Measurements from ENCODE around the gene ZNF267.

Gene ZNF267

DNA sequence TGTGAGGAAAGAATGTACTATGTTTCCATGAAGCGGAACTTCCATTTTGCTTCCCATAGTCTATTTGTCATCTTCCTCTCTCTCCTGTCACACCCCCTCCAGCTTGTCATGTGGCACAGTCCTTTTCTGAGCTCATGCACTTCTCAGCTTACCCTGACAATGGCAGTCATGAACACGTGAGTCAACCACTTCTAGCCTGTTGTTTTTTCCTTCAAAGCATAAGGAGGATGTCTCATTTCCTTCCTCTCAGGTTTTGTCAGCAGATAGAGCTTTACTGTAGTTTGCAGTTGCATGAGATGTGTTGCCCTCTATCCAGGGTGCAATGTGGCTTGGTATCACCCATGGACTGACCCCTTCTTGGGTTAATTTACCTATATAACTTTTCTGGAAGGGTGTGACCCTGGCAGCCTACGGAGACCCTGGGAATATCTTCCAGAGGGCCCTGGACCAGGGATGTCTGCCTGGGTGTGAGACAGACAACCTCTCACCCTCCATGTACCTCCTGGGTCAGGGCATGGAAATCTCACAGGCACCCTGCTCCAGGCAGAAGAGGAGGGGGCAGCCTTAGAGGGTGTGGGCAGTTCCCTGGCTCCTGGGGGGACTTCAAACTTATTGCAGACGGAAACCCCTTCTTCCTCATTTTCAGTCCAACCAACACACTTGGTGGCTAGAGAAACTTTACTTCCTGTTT, 4.0 kb upstream of the ZNF267 start:
- H3K9ac ChIP-seq (ENCODE audit: low read length): no peak overlapping the region
- peaks cover 1% of the 10 kb centered on the region for H3K4me1 ChIP-seq (ENCODE audit: control insufficient read depth, insufficient read depth, low read length)
- no peaks in the 10 kb centered on the region for H3K9me3 ChIP-seq (ENCODE audit: control insufficient read depth, low read length)
- no peak overlapping the region for H3K4me3 ChIP-seq (ENCODE audit: low read length)
- H3K36me3 ChIP-seq (ENCODE audit: control insufficient read depth, insufficient read depth, low read length, severe bottlenecking): no peaks in the 10 kb centered on the region
- H3K27me3 ChIP-seq (replicated peaks; ENCODE audit: control insufficient read depth, insufficient read depth, low read length): peaks cover 6% of the 10 kb centered on the region
- peak; percentile 36 for DNase-seq (ENCODE audit: low read depth)

DNA sequence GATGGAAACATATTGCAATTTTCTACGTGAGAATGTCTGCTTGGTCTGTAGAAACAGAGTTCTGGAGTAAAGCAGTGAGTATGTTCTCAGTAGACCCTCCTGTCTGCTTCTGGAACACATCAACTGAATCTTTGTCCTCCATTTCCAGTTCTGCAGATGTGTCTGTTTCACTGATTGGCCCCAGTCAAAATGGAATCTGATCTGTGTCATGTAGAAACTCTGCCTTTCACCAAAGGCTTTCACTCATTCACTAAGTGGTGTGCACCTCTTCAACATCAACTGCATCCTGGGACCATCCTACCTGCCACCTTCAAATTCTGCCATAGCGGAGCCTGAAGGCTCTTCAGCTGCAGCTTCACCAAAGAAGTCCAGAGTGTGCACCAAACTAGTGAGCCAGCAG, 2.8 kb upstream of the ZNF267 start:
- Histone ChIP-seq H3K4me3 (ENCODE audit: low read length) (no peak overlapping the region), H3K9me3 (ENCODE audit: control insufficient read depth, low read length) (no peaks in the 10 kb centered on the region), H3K9ac (ENCODE audit: low read length) (no peak overlapping the region), H3K4me1 (ENCODE audit: control insufficient read depth, insufficient read depth, low read length) (peaks cover 13% of the 10 kb centered on the region), H3K27me3 (replicated peaks; ENCODE audit: control insufficient read depth, insufficient read depth, low read length) (peaks cover 4% of the 10 kb centered on the region), H3K36me3 (ENCODE audit: control insufficient read depth, insufficient read depth, low read length, severe bottlenecking) (no peaks in the 10 kb centered on the region)
- no peak for DNase-seq (ENCODE audit: low read depth)

DNA sequence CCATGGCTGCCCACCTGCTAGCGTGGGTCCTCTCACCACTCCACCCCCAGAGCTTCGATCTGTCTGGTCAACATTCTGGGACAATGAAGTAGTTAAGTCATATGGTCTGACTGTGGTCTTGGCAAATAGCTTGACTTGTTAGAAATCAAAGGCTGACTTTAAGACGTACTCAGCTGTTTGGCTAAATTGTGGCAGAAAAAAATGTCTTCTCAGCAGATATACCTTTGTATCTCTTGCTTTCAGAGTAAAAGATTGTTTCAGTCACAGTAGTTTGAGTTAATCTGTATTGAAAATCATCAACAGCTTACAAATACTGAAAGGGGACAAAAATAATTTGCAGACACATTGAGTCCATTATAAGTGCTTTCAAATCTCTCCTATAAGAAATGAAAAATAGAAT, 2.1 kb upstream of the ZNF267 start:
- no peaks in the 10 kb centered on the region for H3K27me3 ChIP-seq (replicated peaks; ENCODE audit: control insufficient read depth, insufficient read depth, low read length)
- DNase-seq (ENCODE audit: low read depth): no peak
- H3K9me3 ChIP-seq (ENCODE audit: control insufficient read depth, low read length): no peaks in the 10 kb centered on the region
- H3K36me3 ChIP-seq (ENCODE audit: control insufficient read depth, insufficient read depth, low read length, severe bottlenecking): no peaks in the 10 kb centered on the region
- no peak overlapping the region for H3K4me3 ChIP-seq (ENCODE audit: low read length)
- no peak overlapping the region for H3K9ac ChIP-seq (ENCODE audit: low read length)
- H3K4me1 ChIP-seq (ENCODE audit: control insufficient read depth, insufficient read depth, low read length): peaks cover 18% of the 10 kb centered on the region

DNA sequence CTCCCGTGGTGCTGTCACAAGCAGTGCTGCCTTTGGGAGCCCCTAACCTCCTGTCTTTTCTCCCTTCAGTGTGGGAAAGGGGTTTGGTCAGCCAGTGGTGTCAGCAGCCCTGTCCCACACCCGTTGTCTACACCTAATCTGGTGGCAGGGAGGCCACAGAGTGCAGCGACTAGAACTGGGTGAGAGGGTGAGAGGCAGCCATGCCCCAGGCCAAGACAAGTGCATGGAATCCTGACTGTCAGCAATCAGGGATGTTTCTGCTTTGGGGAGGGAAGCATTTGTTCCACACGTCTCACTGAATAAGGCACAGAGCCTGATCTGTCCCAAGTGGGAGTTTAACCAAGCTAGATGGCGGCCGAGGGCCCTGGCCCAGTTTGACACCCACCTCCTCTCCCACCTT, 1.4 kb upstream of the ZNF267 start:
- Histone ChIP-seq H3K36me3 (ENCODE audit: control insufficient read depth, insufficient read depth, low read length, severe bottlenecking) (no peaks in the 10 kb centered on the region), H3K4me3 (ENCODE audit: low read length) (no peak overlapping the region), H3K4me1 (ENCODE audit: control insufficient read depth, insufficient read depth, low read length) (peaks cover 25% of the 10 kb centered on the region), H3K9me3 (ENCODE audit: control insufficient read depth, low read length) (no peaks in the 10 kb centered on the region), H3K9ac (ENCODE audit: low read length) (no peak overlapping the region), H3K27me3 (replicated peaks; ENCODE audit: control insufficient read depth, insufficient read depth, low read length) (no peaks in the 10 kb centered on the region)
- no peak for DNase-seq (ENCODE audit: low read depth)

DNA sequence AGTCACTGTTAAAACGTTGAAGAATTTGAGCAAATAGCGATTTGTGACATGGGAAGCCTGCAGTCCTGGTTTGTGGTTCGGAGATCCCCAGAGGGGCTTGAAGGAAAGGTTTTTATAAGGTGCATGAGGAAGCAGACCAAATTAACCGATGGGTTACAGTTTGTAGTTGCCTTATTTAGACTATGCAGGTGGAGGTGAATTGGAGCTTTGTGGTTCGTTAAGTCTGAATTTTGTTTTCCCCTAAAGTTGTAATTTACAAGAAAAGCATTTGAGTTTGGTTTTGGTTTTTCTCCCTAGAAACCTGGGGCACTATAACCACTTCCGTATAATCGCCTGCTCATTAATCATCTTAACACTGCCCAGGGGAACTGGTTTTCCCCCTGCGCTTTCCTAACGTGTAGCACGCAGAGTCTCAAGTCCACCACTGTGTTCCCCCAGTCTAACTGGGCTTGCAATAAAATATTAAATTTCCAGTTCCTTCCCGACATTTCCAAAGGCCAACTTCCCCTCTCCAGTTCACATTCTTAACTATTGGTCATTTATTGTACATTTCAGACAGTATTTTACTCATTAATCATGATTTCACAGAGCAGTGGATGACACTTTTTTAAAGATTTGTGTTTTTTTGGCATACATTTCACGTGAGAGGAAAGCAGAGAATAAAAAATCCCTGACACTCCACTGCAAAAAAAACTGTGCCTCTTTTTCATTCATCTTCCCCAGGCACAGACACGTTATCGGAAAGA, 932 bp downstream of the ZNF267 start:
- Histone ChIP-seq H3K27me3 (replicated peaks; ENCODE audit: control insufficient read depth, insufficient read depth, low read length) (no peaks in the 10 kb centered on the region), H3K4me1 (ENCODE audit: control insufficient read depth, insufficient read depth, low read length) (peaks cover 36% of the 10 kb centered on the region), H3K4me3 (ENCODE audit: low read length) (peak overlapping the region; percentile 89), H3K9me3 (ENCODE audit: control insufficient read depth, low read length) (no peaks in the 10 kb centered on the region), H3K36me3 (ENCODE audit: control insufficient read depth, insufficient read depth, low read length, severe bottlenecking) (peaks cover 6% of the 10 kb centered on the region), H3K9ac (ENCODE audit: low read length) (peak overlapping the region; percentile 87)
- peak; percentile 62 for DNase-seq (ENCODE audit: low read depth)

DNA sequence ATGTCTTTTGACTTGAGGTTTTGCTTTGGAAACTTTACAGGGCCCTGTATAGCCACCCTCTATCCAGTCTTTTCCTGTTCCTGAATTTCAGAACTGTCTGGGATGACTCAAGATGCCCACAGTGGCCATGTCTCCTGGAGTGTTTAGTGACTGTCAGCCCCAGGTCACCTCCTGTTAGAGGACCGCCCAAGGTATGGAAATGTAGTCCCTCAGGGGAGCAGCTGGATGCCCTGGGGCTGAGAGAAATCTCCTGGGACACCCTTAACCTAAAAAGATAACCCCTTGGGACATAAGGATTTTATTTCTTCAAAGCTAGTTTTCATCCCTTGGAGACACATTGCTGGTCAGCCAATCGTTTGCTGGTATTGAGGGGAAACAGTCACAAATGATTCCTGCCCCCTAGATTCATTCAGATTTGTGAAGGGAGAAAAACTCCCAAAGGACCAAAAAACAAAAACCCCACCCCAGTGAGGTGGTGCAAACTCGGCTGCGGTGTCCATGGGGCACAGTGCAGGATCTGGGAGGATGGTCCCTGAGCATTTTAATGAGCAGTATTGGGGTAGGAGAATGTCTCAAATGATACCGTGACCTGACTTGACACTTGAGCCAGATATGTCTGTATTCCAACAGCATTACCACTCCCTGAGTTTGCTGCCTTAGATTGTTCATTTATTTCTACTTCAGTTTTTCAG, 1.7 kb downstream of the ZNF267 start:
- peaks cover 6% of the 10 kb centered on the region for H3K36me3 ChIP-seq (ENCODE audit: control insufficient read depth, insufficient read depth, low read length, severe bottlenecking)
- H3K4me1 ChIP-seq (ENCODE audit: control insufficient read depth, insufficient read depth, low read length): peaks cover 36% of the 10 kb centered on the region
- peak overlapping the region; percentile 89 for H3K4me3 ChIP-seq (ENCODE audit: low read length)
- H3K27me3 ChIP-seq (replicated peaks; ENCODE audit: control insufficient read depth, insufficient read depth, low read length): no peaks in the 10 kb centered on the region
- DNase-seq (ENCODE audit: low read depth): peak; percentile 62
- no peaks in the 10 kb centered on the region for H3K9me3 ChIP-seq (ENCODE audit: control insufficient read depth, low read length)
- H3K9ac ChIP-seq (ENCODE audit: low read length): peak overlapping the region; percentile 87

DNA sequence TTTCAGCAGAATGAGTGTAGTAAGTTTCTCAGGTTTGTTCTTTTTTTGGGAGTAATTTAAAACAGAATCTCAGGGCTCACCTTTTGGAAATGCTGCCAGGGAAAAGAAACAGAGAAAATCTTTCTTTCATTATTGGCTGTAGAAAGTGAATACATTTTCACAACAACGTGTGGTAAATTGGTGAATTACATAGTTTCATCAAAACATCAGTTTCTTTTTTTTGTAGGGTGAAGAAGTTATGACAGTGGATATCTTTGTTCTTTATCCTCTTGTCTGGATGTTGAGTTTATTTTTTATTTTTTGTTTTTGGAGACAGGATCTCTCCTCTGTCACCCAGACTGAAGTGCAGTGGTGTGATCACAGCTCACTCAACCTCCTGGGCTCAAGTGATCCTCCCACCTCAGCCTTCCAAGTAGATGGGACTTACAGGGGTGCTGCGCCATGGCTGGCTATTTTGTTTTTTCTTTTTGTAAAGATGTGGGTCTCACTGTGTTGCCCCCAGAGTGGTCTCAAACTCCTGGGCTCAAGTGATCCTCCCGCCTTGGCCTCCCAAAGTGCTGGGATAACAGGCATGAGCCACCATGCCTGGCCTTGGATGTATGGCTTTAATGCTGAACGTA, 2.4 kb downstream of the ZNF267 start:
- Histone ChIP-seq H3K27me3 (replicated peaks; ENCODE audit: control insufficient read depth, insufficient read depth, low read length) (no peaks in the 10 kb centered on the region), H3K4me1 (ENCODE audit: control insufficient read depth, insufficient read depth, low read length) (peaks cover 44% of the 10 kb centered on the region), H3K36me3 (ENCODE audit: control insufficient read depth, insufficient read depth, low read length, severe bottlenecking) (peaks cover 6% of the 10 kb centered on the region), H3K4me3 (ENCODE audit: low read length) (peak overlapping the region; percentile 89), H3K9me3 (ENCODE audit: control insufficient read depth, low read length) (no peaks in the 10 kb centered on the region), H3K9ac (ENCODE audit: low read length) (no peak overlapping the region)
- DNase-seq (ENCODE audit: low read depth): no peak

DNA sequence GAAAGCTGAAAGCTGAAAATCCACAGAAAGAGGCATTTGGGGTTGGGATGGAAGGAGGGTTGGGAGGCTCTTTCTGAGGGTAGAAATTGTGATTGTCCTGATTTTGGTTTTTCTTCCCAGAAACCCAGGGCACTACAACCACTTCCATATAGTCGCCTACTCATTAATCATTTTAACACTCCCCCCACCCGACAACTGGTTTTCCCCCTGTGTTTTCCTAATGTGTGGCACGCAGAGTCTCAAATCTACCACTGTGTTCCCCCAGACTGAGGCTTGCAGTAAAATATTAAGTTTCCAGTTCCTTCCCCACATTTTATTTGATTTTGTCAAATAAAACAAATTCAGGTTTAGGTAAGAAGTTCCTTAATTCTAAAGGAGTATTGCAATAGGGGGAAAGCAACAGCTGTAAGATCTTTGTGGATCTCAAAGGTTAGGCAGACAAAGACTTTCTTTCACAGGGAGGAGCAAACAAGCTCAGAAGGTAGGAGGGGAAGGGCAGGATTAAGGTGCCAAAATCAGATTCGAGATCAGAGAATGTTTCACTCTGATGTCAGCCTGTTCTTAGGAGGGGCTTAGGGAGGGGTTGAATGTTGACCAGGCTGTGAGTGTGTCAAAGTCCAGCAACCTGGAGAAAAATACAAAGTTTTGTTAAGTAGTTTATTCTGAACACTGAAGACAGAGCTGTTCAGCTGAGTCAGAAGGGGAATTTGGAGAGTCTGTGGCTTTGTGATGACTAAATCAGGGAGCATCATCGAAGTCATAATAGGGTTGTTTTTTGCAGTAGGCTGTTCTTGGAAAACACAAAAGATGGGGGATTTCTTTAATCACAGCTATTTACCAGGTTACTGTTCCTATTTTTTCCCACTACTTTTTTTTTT, 3.6 kb downstream of the ZNF267 start:
- Histone ChIP-seq H3K36me3 (ENCODE audit: control insufficient read depth, insufficient read depth, low read length, severe bottlenecking) (peaks cover 10% of the 10 kb centered on the region), H3K9me3 (ENCODE audit: control insufficient read depth, low read length) (no peaks in the 10 kb centered on the region), H3K9ac (ENCODE audit: low read length) (no peak overlapping the region), H3K27me3 (replicated peaks; ENCODE audit: control insufficient read depth, insufficient read depth, low read length) (no peaks in the 10 kb centered on the region), H3K4me3 (ENCODE audit: low read length) (no peak overlapping the region), H3K4me1 (ENCODE audit: control insufficient read depth, insufficient read depth, low read length) (peaks cover 46% of the 10 kb centered on the region)
- peak; percentile 80 for DNase-seq (ENCODE audit: low read depth)

DNA sequence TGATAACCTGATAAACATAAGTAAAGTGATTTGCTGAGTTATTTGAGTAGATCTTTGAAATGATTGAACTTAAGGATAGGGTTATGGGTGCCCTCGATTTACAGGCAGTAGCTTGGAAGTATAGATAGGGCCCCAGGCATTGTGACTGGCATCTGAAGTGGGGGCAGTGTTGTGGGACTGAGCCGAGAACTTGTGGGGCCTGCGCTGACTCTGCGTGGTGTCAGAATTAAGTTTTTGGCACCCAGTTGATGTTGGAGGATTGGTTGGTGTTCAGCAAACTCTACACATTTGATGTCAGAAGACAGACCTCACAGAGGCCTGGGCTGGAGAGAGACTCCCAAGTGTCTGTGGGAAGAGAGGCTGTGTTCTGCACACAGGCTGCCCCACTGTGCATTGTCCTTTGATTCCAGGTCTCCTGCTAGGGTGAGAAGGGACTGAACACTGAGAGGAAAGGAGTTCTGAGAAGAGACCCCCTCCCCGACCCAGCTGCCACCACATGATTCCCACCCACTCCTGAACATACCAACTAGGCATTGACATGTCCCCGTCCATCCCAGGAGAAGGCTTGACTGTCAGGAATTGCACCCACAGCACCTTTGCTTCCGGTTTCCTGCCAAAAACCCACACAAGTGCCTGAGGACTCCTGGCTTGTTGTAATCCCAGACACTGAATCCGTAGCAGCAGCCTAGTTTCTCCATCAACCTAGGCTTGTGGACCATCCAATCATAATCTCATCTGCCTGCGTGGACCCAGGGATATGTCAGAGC, 4.5 kb downstream of the ZNF267 start:
- Histone ChIP-seq H3K9ac (ENCODE audit: low read length) (no peak overlapping the region), H3K27me3 (replicated peaks; ENCODE audit: control insufficient read depth, insufficient read depth, low read length) (no peaks in the 10 kb centered on the region), H3K36me3 (ENCODE audit: control insufficient read depth, insufficient read depth, low read length, severe bottlenecking) (peaks cover 18% of the 10 kb centered on the region), H3K4me3 (ENCODE audit: low read length) (no peak overlapping the region), H3K4me1 (ENCODE audit: control insufficient read depth, insufficient read depth, low read length) (peaks cover 46% of the 10 kb centered on the region), H3K9me3 (ENCODE audit: control insufficient read depth, low read length) (no peaks in the 10 kb centered on the region)
- DNase-seq (ENCODE audit: low read depth): no peak

DNA sequence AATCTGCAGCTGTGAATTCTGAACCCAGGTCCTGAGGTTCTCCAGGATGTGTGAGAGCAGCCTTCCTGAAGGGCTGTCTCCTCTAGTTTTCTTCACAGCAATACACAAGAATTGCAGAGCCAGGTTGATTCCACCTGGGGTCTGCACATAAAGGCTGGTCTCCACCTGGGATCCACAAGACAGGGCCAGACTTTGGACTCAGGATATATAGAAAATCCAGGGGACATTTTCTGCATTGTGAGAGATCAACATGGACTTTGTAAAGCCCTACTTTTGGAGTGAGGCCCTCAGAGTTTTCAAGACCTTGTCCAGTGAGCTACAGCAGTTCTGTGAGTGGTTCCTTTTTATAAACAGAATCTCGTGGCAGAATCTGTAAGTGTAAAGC, 6.3 kb downstream of the ZNF267 start:
- H3K4me3 ChIP-seq (ENCODE audit: low read length): no peak overlapping the region
- DNase-seq (ENCODE audit: low read depth): no peak
- H3K9me3 ChIP-seq (ENCODE audit: control insufficient read depth, low read length): no peaks in the 10 kb centered on the region
- H3K27me3 ChIP-seq (replicated peaks; ENCODE audit: control insufficient read depth, insufficient read depth, low read length): no peaks in the 10 kb centered on the region
- no peak overlapping the region for H3K9ac ChIP-seq (ENCODE audit: low read length)
- H3K4me1 ChIP-seq (ENCODE audit: control insufficient read depth, insufficient read depth, low read length): peaks cover 42% of the 10 kb centered on the region
- H3K36me3 ChIP-seq (ENCODE audit: control insufficient read depth, insufficient read depth, low read length, severe bottlenecking): peaks cover 30% of the 10 kb centered on the region

Measured in adipocyte (in vitro differentiated cells).